T-helper 9 cell (primary cell): Measurements from ENCODE around the gene ZNF326.
"Not testable (repeated sequence)": the region's sequence is repeated elsewhere in the genome, so short reads cannot be mapped to it uniquely, and the experiment has no call there.

Source experiments
- DNase-seq: peaks from one replicate; pipeline ENCODE4 v3.0.0-alpha.2; 2020

Gene ZNF326

GRCh38 chr1:89966656-89967055 lies 28.3 kb upstream of the ZNF326 start:
- DNase-seq: no peak

GRCh38 chr1:89971600-89971999 lies 23.3 kb upstream of the ZNF326 start:
- no peak for DNase-seq

- DNase-seq: no peak
Observed at GRCh38 chr1:89972024-89972423, 22.9 kb upstream of the ZNF326 start.

GRCh38 chr1:89973471-89974127 lies 21.3 kb upstream of the ZNF326 start:
- DNase-seq: no peak

- no peak for DNase-seq
Observed at GRCh38 chr1:89974256-89974655, 20.7 kb upstream of the ZNF326 start.

- DNase-seq: no peak
Observed at GRCh38 chr1:89974696-89975470, 20.0 kb upstream of the ZNF326 start.

- DNase-seq: no peak
Observed at GRCh38 chr1:89975540-89976125, 19.3 kb upstream of the ZNF326 start.

GRCh38 chr1:89978755-89979154 lies 16.2 kb upstream of the ZNF326 start:
- no peak for DNase-seq

GRCh38 chr1:89980605-89981004 lies 14.3 kb upstream of the ZNF326 start:
- no peak for DNase-seq

- not testable (repeated sequence) for DNase-seq
Observed at GRCh38 chr1:89982846-89983245, 12.1 kb upstream of the ZNF326 start.

GRCh38 chr1:89984564-89985116 lies 10.3 kb upstream of the ZNF326 start:
- DNase-seq: not testable (repeated sequence)

- no peak for DNase-seq
Observed at GRCh38 chr1:89986020-89986419, 8.9 kb upstream of the ZNF326 start.

GRCh38 chr1:89987159-89987819 lies 7.6 kb upstream of the ZNF326 start:
- no peak for DNase-seq

GRCh38 chr1:89989099-89989498 lies 5.8 kb upstream of the ZNF326 start:
- DNase-seq: no peak

GRCh38 chr1:89989799-89990198 lies 5.1 kb upstream of the ZNF326 start:
- DNase-seq: no peak

GRCh38 chr1:89990976-89991831 lies 3.7 kb upstream of the ZNF326 start:
- DNase-seq: no peak

GRCh38 chr1:89993541-89993940 lies 1.4 kb upstream of the ZNF326 start:
- no peak for DNase-seq

GRCh38 chr1:89994231-89994804 lies 592 bp upstream of the ZNF326 start:
- no peak for DNase-seq

- DNase-seq: no peak
Observed at GRCh38 chr1:89995598-89996449, 914 bp downstream of the ZNF326 start.

GRCh38 chr1:89996450-89997110 lies 1.7 kb downstream of the ZNF326 start:
- no peak for DNase-seq
